ENCODE measurements around the gene MBD3. TPM values are rescaled to one million over a fixed set of nuclear protein-coding genes. Genes with fewer than 3 reads are reported as not detected.

The MBD3 gene
- polyA plus RNA-seq, 1 donor (not counting 4 experiments of a cell fraction or from before 2014, with no cell fraction given): 16.6 TPM

DNA sequence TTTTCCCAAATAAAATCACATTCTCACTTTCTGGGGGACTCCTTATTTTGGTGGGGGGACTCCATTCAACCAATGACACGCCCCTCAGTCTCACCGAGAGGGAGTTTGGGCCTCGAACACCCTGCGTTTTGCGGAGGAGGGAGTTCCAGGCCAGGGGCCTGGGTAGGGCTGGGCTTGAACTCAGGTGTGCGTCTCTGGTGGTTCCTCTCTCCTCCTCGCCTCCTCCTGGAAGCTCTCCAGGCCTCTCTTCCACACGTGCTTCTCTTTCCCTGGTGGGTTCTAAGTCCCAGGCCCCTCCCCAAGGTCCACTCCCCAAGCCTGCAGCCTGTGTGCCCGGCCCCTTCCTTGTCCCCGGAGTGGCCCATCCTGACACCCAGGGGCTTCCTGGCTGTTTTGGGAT is 39.2 kb downstream of the MBD3 start:
- no peaks in the 10 kb centered on the region for H3K4me1 ChIP-seq (ENCODE audit: control insufficient read depth, extremely low read depth, insufficient read depth, low read length)
- dilution Hi-C loops (cut with MboI; ENCODE audit: extremely low pct_ligation_motif_present, low sequenced_read_pairs): no loop called here
- no peaks in the 10 kb centered on the region for H3K9me1 ChIP-seq (ENCODE audit: control insufficient read depth, extremely low read depth, insufficient read depth, low read length)
- no peak overlapping the region for H3K4me2 ChIP-seq (ENCODE audit: control insufficient read depth, extremely low read depth, insufficient read depth, low read depth, low read length)
- no peak overlapping the region for H3K4me3 ChIP-seq (ENCODE audit: control insufficient read depth in 2 of 3, extremely low read depth in 1 of 3, insufficient read depth in 2 of 3, low read depth in 1 of 3, low read length in 3 of 3)
- no peaks in the 10 kb centered on the region for H4K20me1 ChIP-seq (ENCODE audit: control insufficient read depth, extremely low read depth, insufficient read depth, low read length)
- no peaks in the 10 kb centered on the region for H3K27me3 ChIP-seq (ENCODE audit: control insufficient read depth, extremely low read depth, insufficient read depth, low read length)
- TF ChIP-seq, protein P1, sequence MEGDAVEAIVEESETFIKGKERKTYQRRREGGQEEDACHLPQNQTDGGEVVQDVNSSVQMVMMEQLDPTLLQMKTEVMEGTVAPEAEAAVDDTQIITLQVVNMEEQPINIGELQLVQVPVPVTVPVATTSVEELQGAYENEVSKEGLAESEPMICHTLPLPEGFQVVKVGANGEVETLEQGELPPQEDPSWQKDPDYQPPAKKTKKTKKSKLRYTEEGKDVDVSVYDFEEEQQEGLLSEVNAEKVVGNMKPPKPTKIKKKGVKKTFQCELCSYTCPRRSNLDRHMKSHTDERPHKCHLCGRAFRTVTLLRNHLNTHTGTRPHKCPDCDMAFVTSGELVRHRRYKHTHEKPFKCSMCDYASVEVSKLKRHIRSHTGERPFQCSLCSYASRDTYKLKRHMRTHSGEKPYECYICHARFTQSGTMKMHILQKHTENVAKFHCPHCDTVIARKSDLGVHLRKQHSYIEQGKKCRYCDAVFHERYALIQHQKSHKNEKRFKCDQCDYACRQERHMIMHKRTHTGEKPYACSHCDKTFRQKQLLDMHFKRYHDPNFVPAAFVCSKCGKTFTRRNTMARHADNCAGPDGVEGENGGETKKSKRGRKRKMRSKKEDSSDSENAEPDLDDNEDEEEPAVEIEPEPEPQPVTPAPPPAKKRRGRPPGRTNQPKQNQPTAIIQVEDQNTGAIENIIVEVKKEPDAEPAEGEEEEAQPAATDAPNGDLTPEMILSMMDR (optimal IDR thresholded peaks at IDR 0.05 in 1 of 3, IDR thresholded peaks at IDR 0.05 in 1 of 3, conservative IDR thresholded peaks at IDR 0.05 in 1 of 3; ENCODE audit: extremely low read depth in 1 of 3, insufficient read depth in 2 of 3, low read length in 3 of 3): no peak
- TF ChIP-seq EZH2 (IDR thresholded peaks at IDR 0.05; ENCODE audit: low read length): no peak
- DNase-seq (ENCODE audit: low read depth, low spot score) (no peak), FAIRE-seq (no peak)
- peaks cover 0 to 4% of the 10 kb centered on the region in 2 experiments for H3K36me3 ChIP-seq (ENCODE audit: control insufficient read depth in 2 of 2, extremely low read depth in 1 of 2, insufficient read depth in 2 of 2, low read length in 2 of 2)
- no peak overlapping the region for H3K9ac ChIP-seq (ENCODE audit: control insufficient read depth, extremely low read depth, insufficient read depth, low read length)
- no peaks in the 10 kb centered on the region for H3K79me2 ChIP-seq (ENCODE audit: control insufficient read depth, insufficient read depth, low read length)
- no peak overlapping the region for H3K27ac ChIP-seq (ENCODE audit: control insufficient read depth, insufficient read depth, low read length)
- H3K9me3 ChIP-seq (ENCODE audit: control insufficient read depth, low read depth, low read length): no peaks in the 10 kb centered on the region
- H2AFZ ChIP-seq (ENCODE audit: control insufficient read depth, low read length): no peak overlapping the region

DNA sequence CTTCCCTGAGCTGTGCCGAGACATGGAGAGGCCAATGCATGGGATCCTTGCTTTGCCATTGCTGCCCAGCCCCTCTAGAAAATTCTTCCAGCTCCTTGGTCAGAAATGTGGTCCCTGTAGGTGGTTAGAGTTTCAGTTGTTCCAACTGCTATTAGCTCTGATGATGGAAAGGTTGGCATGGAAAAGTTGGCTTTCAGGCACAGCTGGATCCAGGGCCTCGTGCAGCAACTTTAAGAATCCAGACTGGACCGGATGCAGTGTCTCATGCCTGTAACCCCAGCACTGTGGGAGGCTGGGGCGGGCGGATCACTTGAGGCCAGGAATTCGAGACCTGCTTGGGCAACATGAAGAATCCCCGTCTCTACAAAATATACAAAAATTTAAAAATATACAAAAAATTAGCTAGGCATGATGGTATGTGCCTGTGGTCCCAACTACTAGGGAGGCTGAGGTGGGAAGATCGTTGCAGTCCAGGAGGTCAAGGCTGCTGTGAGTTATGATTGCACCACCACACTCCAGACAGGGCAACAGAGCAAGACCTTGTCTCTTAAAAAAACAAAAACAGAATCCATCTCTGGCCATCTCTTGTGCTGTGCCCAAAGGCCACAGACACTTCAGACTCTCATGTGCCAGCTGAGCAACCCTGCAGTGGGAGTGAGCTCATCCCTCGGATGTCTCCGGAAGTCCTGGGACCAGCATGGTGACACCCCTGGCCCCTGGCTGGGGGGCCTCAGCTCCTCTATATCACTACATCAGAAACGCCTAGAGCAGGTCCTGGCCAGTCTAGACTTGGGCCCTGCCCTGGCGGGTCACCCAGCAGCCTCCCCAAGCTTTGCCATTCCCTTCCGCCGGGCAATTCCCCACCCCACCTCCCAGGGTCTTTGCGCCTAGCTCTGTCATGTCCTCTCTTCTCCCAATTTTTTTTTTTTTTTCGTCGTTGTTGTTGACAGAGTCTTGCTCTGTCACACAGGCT is 41.3 kb downstream of the MBD3 start:
- Histone ChIP-seq H4K20me1 (ENCODE audit: control insufficient read depth, extremely low read depth, insufficient read depth, low read length) (no peaks in the 10 kb centered on the region), H3K27me3 (ENCODE audit: control insufficient read depth, extremely low read depth, insufficient read depth, low read length) (no peaks in the 10 kb centered on the region), H3K27ac (ENCODE audit: control insufficient read depth, insufficient read depth, low read length) (no peak overlapping the region), H3K79me2 (ENCODE audit: control insufficient read depth, insufficient read depth, low read length) (no peaks in the 10 kb centered on the region), H3K4me2 (ENCODE audit: control insufficient read depth, extremely low read depth, insufficient read depth, low read depth, low read length) (no peak overlapping the region), H3K4me1 (ENCODE audit: control insufficient read depth, extremely low read depth, insufficient read depth, low read length) (no peaks in the 10 kb centered on the region), H2AFZ (ENCODE audit: control insufficient read depth, low read length) (no peak overlapping the region), H3K36me3 (ENCODE audit: control insufficient read depth in 2 of 2, extremely low read depth in 1 of 2, insufficient read depth in 2 of 2, low read length in 2 of 2) (peaks cover 0 to 1% of the 10 kb centered on the region in 2 experiments), H3K9ac (ENCODE audit: control insufficient read depth, extremely low read depth, insufficient read depth, low read length) (no peak overlapping the region), H3K9me1 (ENCODE audit: control insufficient read depth, extremely low read depth, insufficient read depth, low read length) (no peaks in the 10 kb centered on the region), H3K4me3 (ENCODE audit: control insufficient read depth in 2 of 3, extremely low read depth in 1 of 3, insufficient read depth in 2 of 3, low read depth in 1 of 3, low read length in 3 of 3) (no peak overlapping the region), H3K9me3 (ENCODE audit: control insufficient read depth, low read depth, low read length) (no peaks in the 10 kb centered on the region)
- dilution Hi-C loops (cut with MboI; ENCODE audit: extremely low pct_ligation_motif_present, low sequenced_read_pairs): no loop called here
- DNase-seq (ENCODE audit: low read depth, low spot score) (no peak), FAIRE-seq (no peak)
- TF ChIP-seq, protein P1 (optimal IDR thresholded peaks at IDR 0.05 in 1 of 3, IDR thresholded peaks at IDR 0.05 in 1 of 3, conservative IDR thresholded peaks at IDR 0.05 in 1 of 3; ENCODE audit: extremely low read depth in 1 of 3, insufficient read depth in 2 of 3, low read length in 3 of 3): no peak
- no peak for TF ChIP-seq EZH2 (IDR thresholded peaks at IDR 0.05; ENCODE audit: low read length)
